ENCODE measurements around the gene CADM4. TPM values are rescaled to one million over a fixed set of nuclear protein-coding genes. Genes with fewer than 3 reads are reported as not detected.
A peak's percentile ranks its signal among the peaks of the same experiment; 100 is the strongest.

The CADM4 gene
- total and polyA plus RNA-seq, 2 of the 8 experiments (the other 6 are each of a cell fraction or from before 2014, with no cell fraction given), result 13.5 to 25.0 TPM

DNA sequence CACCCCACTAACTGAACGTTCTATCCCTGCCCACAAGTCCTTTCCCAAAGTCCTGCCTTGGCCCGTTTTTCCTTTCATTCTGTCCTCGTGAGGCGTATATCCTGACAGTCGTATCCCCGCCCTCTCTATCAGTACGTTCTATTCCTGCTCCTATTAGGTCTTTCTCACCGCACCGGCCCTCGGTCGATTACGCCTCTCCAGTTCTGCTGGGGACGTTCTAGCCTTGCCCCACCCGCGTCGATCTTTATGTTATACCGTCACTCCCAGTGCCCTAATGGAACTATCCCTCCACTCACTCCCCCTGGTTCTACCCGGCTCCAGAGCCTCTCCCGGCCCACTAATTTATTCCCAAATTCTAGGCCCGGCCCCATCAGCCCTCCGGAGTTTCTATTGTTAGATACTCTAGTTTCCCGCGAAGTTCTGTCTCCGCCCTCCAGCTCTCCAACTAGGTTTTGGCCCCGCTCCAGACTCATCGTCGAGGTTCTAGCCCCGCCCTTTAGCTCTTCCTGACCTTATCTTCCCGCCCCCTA lies 28.3 kb upstream of the CADM4 start (continued):
- TF ChIP-seq EP300 (IDR thresholded peaks at IDR 0.05; ENCODE audit: borderline replicate concordance in 1 of 2, low read depth in 2 of 2, low read length in 2 of 2), result no peak
- TF ChIP-seq, protein P1, sequence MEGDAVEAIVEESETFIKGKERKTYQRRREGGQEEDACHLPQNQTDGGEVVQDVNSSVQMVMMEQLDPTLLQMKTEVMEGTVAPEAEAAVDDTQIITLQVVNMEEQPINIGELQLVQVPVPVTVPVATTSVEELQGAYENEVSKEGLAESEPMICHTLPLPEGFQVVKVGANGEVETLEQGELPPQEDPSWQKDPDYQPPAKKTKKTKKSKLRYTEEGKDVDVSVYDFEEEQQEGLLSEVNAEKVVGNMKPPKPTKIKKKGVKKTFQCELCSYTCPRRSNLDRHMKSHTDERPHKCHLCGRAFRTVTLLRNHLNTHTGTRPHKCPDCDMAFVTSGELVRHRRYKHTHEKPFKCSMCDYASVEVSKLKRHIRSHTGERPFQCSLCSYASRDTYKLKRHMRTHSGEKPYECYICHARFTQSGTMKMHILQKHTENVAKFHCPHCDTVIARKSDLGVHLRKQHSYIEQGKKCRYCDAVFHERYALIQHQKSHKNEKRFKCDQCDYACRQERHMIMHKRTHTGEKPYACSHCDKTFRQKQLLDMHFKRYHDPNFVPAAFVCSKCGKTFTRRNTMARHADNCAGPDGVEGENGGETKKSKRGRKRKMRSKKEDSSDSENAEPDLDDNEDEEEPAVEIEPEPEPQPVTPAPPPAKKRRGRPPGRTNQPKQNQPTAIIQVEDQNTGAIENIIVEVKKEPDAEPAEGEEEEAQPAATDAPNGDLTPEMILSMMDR (IDR thresholded peaks at IDR 0.05; ENCODE audit: control extremely low read depth in 1 of 3, insufficient read depth in 1 of 3, low read depth in 1 of 3, low read length in 3 of 3), result no peak
- no peak for TF ChIP-seq NRF1 (IDR thresholded peaks at IDR 0.05; ENCODE audit: low read depth, low read length)
- no peak for TF ChIP-seq USF2 (IDR thresholded peaks at IDR 0.05; ENCODE audit: low read length)
- TF ChIP-seq ATF2 (IDR thresholded peaks at IDR 0.05; ENCODE audit: low read length), result no peak
- TF ChIP-seq PHF8 (conservative IDR thresholded peaks at IDR 0.05; ENCODE audit: low read depth, low read length), result peak; percentile 54; the same call in 1 of the 2 replicates
- no peak for TF ChIP-seq ATF3 (IDR thresholded peaks at IDR 0.05; ENCODE audit: insufficient read depth, low read depth, low read length)
- TF ChIP-seq RXRA (IDR thresholded peaks at IDR 0.05; ENCODE audit: insufficient read depth, low read depth, low read length), result no peak
- no peak for TF ChIP-seq SRF (IDR thresholded peaks at IDR 0.05; ENCODE audit: low read depth, low read length)
- no peak for TF ChIP-seq HDAC6 (IDR thresholded peaks at IDR 0.05; ENCODE audit: low read depth, low read length)
- TF ChIP-seq NANOG (IDR thresholded peaks at IDR 0.05; ENCODE audit: insufficient read depth, low read depth, low read length, poor library complexity, severe bottlenecking), result no peak
- TF ChIP-seq FOSL1 (IDR thresholded peaks at IDR 0.05; ENCODE audit: insufficient read depth, low read depth, low read length), result no peak
- peak; percentile 37 to 72; a peak in 2 of 3 replicates for TF ChIP-seq POLR2A (IDR thresholded peaks at IDR 0.05; ENCODE audit: control extremely low read depth in 1 of 2, low read depth in 2 of 2, low read length in 2 of 2)
- no peak for TF ChIP-seq JUND (IDR thresholded peaks at IDR 0.05; ENCODE audit: low read length)
- TF ChIP-seq, protein P2, sequence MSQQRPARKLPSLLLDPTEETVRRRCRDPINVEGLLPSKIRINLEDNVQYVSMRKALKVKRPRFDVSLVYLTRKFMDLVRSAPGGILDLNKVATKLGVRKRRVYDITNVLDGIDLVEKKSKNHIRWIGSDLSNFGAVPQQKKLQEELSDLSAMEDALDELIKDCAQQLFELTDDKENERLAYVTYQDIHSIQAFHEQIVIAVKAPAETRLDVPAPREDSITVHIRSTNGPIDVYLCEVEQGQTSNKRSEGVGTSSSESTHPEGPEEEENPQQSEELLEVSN (IDR thresholded peaks at IDR 0.05), result 0 out of 2 replicates have a peak, but pooled peaks have one; percentile 14
- no peak for TF ChIP-seq SAP30 (IDR thresholded peaks at IDR 0.05; ENCODE audit: insufficient read depth, insufficient replicate concordance, low read length)
